GM18868 (cell line): ENCODE data around the gene APC.

Source experiments
- ATAC-seq: cut with Tn5 transposase; IDR thresholded peaks from one replicate; pipeline ENCODE4 v1.9.1; 2021; ENCODE audit warnings: mild to moderate bottlenecking, moderate library complexity; ENCODE audit not compliant: unreplicated experiment

Gene APC

GRCh38 chr5:112892776-112893175 lies 155.1 kb downstream of the APC start:
- no peak for ATAC-seq

GRCh38 chr5:112895682-112896081 lies 158.0 kb downstream of the APC start:
- ATAC-seq = no peak
